ENCODE measurements around the gene FGD4.

The FGD4 gene

DNA sequence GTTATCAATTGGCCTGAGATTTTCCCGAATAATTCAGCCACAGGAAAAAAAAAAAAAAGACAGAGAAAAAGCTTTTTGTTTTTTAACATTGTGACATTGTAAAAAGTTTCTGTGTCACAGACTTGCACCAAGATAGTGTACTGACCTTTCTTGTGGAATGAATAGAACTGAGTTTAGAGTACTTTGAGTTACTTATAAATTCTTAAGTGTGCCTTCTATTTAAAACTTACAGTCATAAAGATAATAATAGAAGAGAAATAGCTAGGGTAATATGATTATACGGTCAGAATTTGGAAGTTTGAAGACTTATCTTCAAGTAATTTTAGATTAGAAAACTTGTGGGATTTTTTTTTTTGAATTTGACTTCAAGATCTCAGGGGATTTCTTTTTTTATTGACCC is 88.8 kb downstream of the FGD4 start:
- Histone ChIP-seq H3K9me3 (ENCODE audit: control insufficient read depth, insufficient read depth, low read length) (no peaks in the 10 kb centered on the region), H3K4me3 (ENCODE audit: low read length) (no peak overlapping the region), H3K27ac (ENCODE audit: low read length) (no peak overlapping the region), H3K27me3 (ENCODE audit: control insufficient read depth, insufficient read depth, low read length) (no peaks in the 10 kb centered on the region), H3K36me3 (ENCODE audit: control insufficient read depth, insufficient read depth, low read length) (no peaks in the 10 kb centered on the region), H3K4me1 (ENCODE audit: control insufficient read depth, insufficient read depth, low read length) (0 out of 2 replicates have a peak, but pooled peaks cover 2% of the 10 kb centered on the region)
- no peak for DNase-seq (ENCODE audit: low read depth, low spot score)
- WGBS (ENCODE audit: insufficient coverage, insufficient read length) = no CpG with 5 or more reads among the region's 2 CpGs

DNA sequence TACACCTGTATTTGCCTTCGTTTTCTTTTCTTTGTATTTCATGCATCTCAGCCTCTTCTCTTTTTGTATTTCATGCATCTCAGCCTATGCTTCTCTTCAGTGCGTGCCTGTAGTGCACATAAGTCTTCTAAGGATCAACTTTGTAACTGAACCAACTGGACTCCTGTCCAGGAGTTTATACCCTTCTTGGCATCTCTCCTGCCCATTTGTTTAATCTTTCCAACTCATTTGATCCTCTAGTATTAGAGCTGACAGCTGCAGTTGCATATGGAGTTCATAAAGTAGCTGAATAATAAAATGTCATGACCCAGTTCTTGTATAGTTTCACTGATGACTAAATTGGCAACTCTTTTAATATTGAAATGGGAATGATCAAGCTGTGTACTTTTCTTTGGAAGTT is 89.7 kb downstream of the FGD4 start:
- no peak for DNase-seq (ENCODE audit: low read depth, low spot score)
- H3K4me3 ChIP-seq (ENCODE audit: low read length) = no peak overlapping the region
- WGBS (ENCODE audit: insufficient coverage, insufficient read length) = no CpG with 5 or more reads among the region's 2 CpGs
- no peaks in the 10 kb centered on the region for H3K27me3 ChIP-seq (ENCODE audit: control insufficient read depth, insufficient read depth, low read length)
- 0 out of 2 replicates have a peak, but pooled peaks cover 2% of the 10 kb centered on the region for H3K4me1 ChIP-seq (ENCODE audit: control insufficient read depth, insufficient read depth, low read length)
- no peaks in the 10 kb centered on the region for H3K9me3 ChIP-seq (ENCODE audit: control insufficient read depth, insufficient read depth, low read length)
- H3K36me3 ChIP-seq (ENCODE audit: control insufficient read depth, insufficient read depth, low read length) = no peaks in the 10 kb centered on the region
- no peak overlapping the region for H3K27ac ChIP-seq (ENCODE audit: low read length)

DNA sequence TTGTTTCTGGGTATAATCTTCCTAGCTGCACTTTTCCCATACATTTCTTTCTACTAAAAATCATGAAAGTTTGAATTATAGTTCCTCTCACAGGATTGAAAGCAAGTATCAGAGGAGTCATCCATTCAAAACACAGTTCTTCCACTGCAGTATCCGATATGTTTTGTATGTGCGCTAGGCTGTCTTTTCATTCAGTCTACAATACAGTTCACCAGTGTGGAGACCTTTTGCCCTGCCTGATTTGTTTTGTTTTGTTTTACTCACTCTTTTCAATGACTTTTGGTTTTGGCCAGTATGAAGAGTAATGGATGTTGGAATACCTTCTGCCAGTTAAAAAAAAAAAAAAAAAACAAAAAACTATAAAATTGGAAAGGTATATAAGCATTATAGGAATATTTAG is 91.4 kb downstream of the FGD4 start:
- no peak overlapping the region for H3K4me3 ChIP-seq (ENCODE audit: low read length)
- no peaks in the 10 kb centered on the region for H3K27me3 ChIP-seq (ENCODE audit: control insufficient read depth, insufficient read depth, low read length)
- no peaks in the 10 kb centered on the region for H3K9me3 ChIP-seq (ENCODE audit: control insufficient read depth, insufficient read depth, low read length)
- WGBS (ENCODE audit: insufficient coverage, insufficient read length) = no CpG with 5 or more reads among the region's 2 CpGs
- no peaks in the 10 kb centered on the region for H3K36me3 ChIP-seq (ENCODE audit: control insufficient read depth, insufficient read depth, low read length)
- no peak for DNase-seq (ENCODE audit: low read depth, low spot score)
- H3K27ac ChIP-seq (ENCODE audit: low read length) = no peak overlapping the region
- H3K4me1 ChIP-seq (ENCODE audit: control insufficient read depth, insufficient read depth, low read length) = 0 out of 2 replicates have a peak, but pooled peaks cover 2% of the 10 kb centered on the region

- Histone ChIP-seq H3K4me1 (ENCODE audit: control insufficient read depth, insufficient read depth, low read length) (0 out of 2 replicates have a peak, but pooled peaks cover 2% of the 10 kb centered on the region), H3K27ac (ENCODE audit: low read length) (no peak overlapping the region), H3K9me3 (ENCODE audit: control insufficient read depth, insufficient read depth, low read length) (no peaks in the 10 kb centered on the region), H3K36me3 (ENCODE audit: control insufficient read depth, insufficient read depth, low read length) (no peaks in the 10 kb centered on the region), H3K27me3 (ENCODE audit: control insufficient read depth, insufficient read depth, low read length) (no peaks in the 10 kb centered on the region), H3K4me3 (ENCODE audit: low read length) (no peak overlapping the region)
- no CpG with 5 or more reads among the region's 4 CpGs for WGBS (ENCODE audit: insufficient coverage, insufficient read length)
- no peak for DNase-seq (ENCODE audit: low read depth, low spot score)
Observed at GRCh38 chr12:32493282-32493681, 93.9 kb downstream of the FGD4 start.

DNA sequence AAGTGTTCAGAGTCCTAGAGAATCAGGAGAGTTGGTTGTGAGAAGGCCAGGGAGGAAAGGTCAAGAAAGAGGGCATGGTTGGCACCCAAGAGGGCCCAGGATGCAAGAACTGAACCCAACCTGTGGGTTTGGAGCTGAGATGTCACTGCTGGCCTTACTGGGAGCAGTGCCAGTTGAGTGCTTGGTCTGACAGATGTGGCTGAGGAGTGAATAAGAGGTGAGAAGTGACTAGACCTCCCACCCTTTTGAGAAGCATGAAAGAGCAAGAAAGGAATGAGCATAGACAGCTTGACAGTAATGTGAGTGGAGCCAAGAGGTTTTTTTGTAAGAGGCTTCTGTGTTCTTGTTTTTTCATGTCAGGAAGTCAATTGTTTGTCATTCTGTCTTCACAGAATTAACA is 95.3 kb downstream of the FGD4 start:
- no peaks in the 10 kb centered on the region for H3K36me3 ChIP-seq (ENCODE audit: control insufficient read depth, insufficient read depth, low read length)
- DNase-seq (ENCODE audit: low read depth, low spot score) = no peak
- no peaks in the 10 kb centered on the region for H3K9me3 ChIP-seq (ENCODE audit: control insufficient read depth, insufficient read depth, low read length)
- H3K4me1 ChIP-seq (ENCODE audit: control insufficient read depth, insufficient read depth, low read length) = 0 out of 2 replicates have a peak, but pooled peaks cover 2% of the 10 kb centered on the region
- H3K27me3 ChIP-seq (ENCODE audit: control insufficient read depth, insufficient read depth, low read length) = no peaks in the 10 kb centered on the region
- H3K4me3 ChIP-seq (ENCODE audit: low read length) = no peak overlapping the region
- H3K27ac ChIP-seq (ENCODE audit: low read length) = no peak overlapping the region

DNA sequence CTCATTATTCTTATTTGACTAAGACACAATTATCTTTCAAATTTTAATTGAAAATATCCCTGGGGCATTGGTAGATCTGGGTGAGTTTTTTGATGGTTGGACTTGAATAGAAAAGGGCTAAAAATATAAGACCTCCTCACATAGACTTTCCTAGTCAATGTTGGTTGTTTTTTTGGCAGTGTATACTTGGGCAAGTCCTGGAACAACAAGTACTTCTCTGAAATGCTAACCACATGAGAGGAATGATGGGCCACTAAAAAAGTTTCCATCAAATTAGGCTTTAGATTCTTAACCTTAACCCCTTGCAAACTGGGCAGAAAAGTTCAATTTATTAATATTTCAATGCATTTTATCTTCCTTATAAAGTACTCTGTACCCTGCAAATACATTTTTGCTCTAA is 97.6 kb downstream of the FGD4 start:
- Histone ChIP-seq H3K27ac (ENCODE audit: low read length) (no peak overlapping the region), H3K36me3 (ENCODE audit: control insufficient read depth, insufficient read depth, low read length) (no peaks in the 10 kb centered on the region), H3K4me3 (ENCODE audit: low read length) (no peak overlapping the region), H3K27me3 (ENCODE audit: control insufficient read depth, insufficient read depth, low read length) (no peaks in the 10 kb centered on the region), H3K4me1 (ENCODE audit: control insufficient read depth, insufficient read depth, low read length) (0 out of 2 replicates have a peak, but pooled peaks cover 2% of the 10 kb centered on the region), H3K9me3 (ENCODE audit: control insufficient read depth, insufficient read depth, low read length) (no peaks in the 10 kb centered on the region)
- DNase-seq (ENCODE audit: low read depth, low spot score) = no peak

GRCh38 chr12:32497864-32498263 is 98.5 kb downstream of the FGD4 start:
- no peak for DNase-seq (ENCODE audit: low read depth, low spot score)
- H3K27me3 ChIP-seq (ENCODE audit: control insufficient read depth, insufficient read depth, low read length) = no peaks in the 10 kb centered on the region
- no CpG with 5 or more reads among the region's 4 CpGs for WGBS (ENCODE audit: insufficient coverage, insufficient read length)

GRCh38 chr12:32499048-32499447 is 99.7 kb downstream of the FGD4 start:
- Histone ChIP-seq H3K27ac (ENCODE audit: low read length) (no peak overlapping the region), H3K27me3 (ENCODE audit: control insufficient read depth, insufficient read depth, low read length) (no peaks in the 10 kb centered on the region), H3K4me1 (ENCODE audit: control insufficient read depth, insufficient read depth, low read length) (peaks cover 2% of the 10 kb centered on the region; the same call in 1 of the 2 replicates), H3K4me3 (ENCODE audit: low read length) (no peak overlapping the region), H3K36me3 (ENCODE audit: control insufficient read depth, insufficient read depth, low read length) (no peaks in the 10 kb centered on the region), H3K9me3 (ENCODE audit: control insufficient read depth, insufficient read depth, low read length) (no peaks in the 10 kb centered on the region)
- no CpG with 5 or more reads among the region's 6 CpGs for WGBS (ENCODE audit: insufficient coverage, insufficient read length)
- DNase-seq (ENCODE audit: low read depth, low spot score) = no peak

More at GRCh38 chr12:32497864-32498263, 98.5 kb downstream of the FGD4 start:
- Histone ChIP-seq H3K9me3 (ENCODE audit: control insufficient read depth, insufficient read depth, low read length) (no peaks in the 10 kb centered on the region), H3K4me1 (ENCODE audit: control insufficient read depth, insufficient read depth, low read length) (peaks cover 3% of the 10 kb centered on the region; the same call in 1 of the 2 replicates), H3K36me3 (ENCODE audit: control insufficient read depth, insufficient read depth, low read length) (no peaks in the 10 kb centered on the region), H3K4me3 (ENCODE audit: low read length) (no peak overlapping the region), H3K27ac (ENCODE audit: low read length) (no peak overlapping the region)

- Histone ChIP-seq H3K4me1 (ENCODE audit: control insufficient read depth, insufficient read depth, low read length) (peaks cover 4% of the 10 kb centered on the region; the same call in 1 of the 2 replicates), H3K36me3 (ENCODE audit: control insufficient read depth, insufficient read depth, low read length) (no peaks in the 10 kb centered on the region), H3K4me3 (ENCODE audit: low read length) (no peak overlapping the region), H3K27ac (ENCODE audit: low read length) (no peak overlapping the region), H3K9me3 (ENCODE audit: control insufficient read depth, insufficient read depth, low read length) (no peaks in the 10 kb centered on the region), H3K27me3 (ENCODE audit: control insufficient read depth, insufficient read depth, low read length) (no peaks in the 10 kb centered on the region)
- no CpG with 5 or more reads among the region's 6 CpGs for WGBS (ENCODE audit: insufficient coverage, insufficient read length)
- peak; percentile 81 for DNase-seq (ENCODE audit: low read depth, low spot score)
Observed at GRCh38 chr12:32501835-32502333, 102.5 kb downstream of the FGD4 start.

DNA sequence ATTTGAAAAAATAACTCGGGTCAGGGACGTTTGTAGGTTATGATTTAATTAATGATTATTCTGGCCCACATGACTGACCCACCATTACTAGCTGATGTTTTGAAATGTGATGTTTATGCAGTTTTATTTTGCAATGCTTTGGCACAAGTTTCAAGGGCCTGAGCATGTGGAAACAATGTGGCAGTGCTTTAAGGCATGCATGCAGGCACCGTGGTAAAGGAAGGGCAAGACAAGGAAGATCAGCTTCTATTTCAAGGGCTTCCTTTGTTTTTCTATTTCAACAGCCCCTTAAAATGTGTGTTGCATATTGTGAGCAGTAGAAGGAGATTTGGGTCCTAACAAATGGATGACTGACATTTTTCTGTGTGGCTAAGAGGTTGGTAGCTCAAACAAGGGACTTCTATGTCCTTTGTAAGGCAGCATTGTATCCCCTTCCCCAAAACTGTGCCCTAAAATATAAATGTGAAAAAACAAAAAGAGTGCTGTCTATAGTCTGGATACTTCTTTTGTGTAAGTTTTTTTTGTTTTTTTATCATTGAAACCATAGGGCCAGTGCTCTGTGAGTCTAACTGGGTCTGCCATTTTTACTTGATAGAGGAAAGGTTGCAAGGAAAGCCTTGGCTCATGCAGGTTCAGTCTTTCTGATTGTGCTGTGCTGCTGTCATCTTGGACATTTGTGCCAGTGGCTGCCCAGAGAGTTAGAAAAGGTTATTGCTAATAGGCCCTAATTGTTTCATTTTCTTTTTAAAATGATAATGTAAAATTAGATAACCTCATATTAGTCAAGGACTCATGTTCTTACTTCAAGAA is 103.5 kb downstream of the FGD4 start:
- no peaks in the 10 kb centered on the region for H3K36me3 ChIP-seq (ENCODE audit: control insufficient read depth, insufficient read depth, low read length)
- H3K4me3 ChIP-seq (ENCODE audit: low read length) = no peak overlapping the region
- DNase-seq (ENCODE audit: low read depth, low spot score) = no peak
- peaks cover 4% of the 10 kb centered on the region; the same call in 1 of the 2 replicates for H3K4me1 ChIP-seq (ENCODE audit: control insufficient read depth, insufficient read depth, low read length)
- no peak overlapping the region for H3K27ac ChIP-seq (ENCODE audit: low read length)
- WGBS (ENCODE audit: insufficient coverage, insufficient read length) = no CpG with 5 or more reads among the region's 3 CpGs
- H3K9me3 ChIP-seq (ENCODE audit: control insufficient read depth, insufficient read depth, low read length) = no peaks in the 10 kb centered on the region
- no peaks in the 10 kb centered on the region for H3K27me3 ChIP-seq (ENCODE audit: control insufficient read depth, insufficient read depth, low read length)

DNA sequence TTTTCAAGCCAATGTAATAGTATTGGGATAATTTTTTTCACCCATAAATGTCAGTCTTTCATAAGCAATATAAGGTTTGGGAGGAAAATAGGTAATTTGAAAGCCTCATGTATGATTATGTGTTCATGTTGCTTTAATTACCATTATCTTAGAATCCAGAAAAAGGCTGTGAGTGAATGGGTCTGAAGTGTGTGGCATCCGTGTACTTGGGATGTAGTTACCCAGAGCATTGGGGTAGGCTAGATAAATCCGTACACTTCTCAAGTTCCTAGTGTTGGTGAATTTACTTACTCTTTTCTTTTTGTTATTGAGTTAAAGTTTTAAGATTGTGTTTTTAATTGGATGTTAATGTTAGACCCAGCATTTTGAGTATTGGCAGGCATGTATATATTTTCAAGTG is 104.4 kb downstream of the FGD4 start:
- Histone ChIP-seq H3K27me3 (ENCODE audit: control insufficient read depth, insufficient read depth, low read length) (no peaks in the 10 kb centered on the region), H3K27ac (ENCODE audit: low read length) (no peak overlapping the region), H3K9me3 (ENCODE audit: control insufficient read depth, insufficient read depth, low read length) (no peaks in the 10 kb centered on the region), H3K4me1 (ENCODE audit: control insufficient read depth, insufficient read depth, low read length) (peaks cover 4% of the 10 kb centered on the region; the same call in 1 of the 2 replicates), H3K4me3 (ENCODE audit: low read length) (no peak overlapping the region), H3K36me3 (ENCODE audit: control insufficient read depth, insufficient read depth, low read length) (no peaks in the 10 kb centered on the region)
- WGBS (ENCODE audit: insufficient coverage, insufficient read length) = no CpG with 5 or more reads among the region's 2 CpGs
- no peak for DNase-seq (ENCODE audit: low read depth, low spot score)
